Mucosa of descending colon (tissue), 3 donors: ENCODE results near the gene HDGFL2. TPM values are rescaled to one million over a fixed set of nuclear protein-coding genes. Genes with fewer than 3 reads are reported as not detected.

ENCODE experiments used
- ATAC-seq: fragments of 200-7000 bp; cut with Tn5 transposase; one replicate; pipeline ENCODE4 v1.9.1; 2020; ENCODE audit warnings: mild to moderate bottlenecking, moderate library complexity
- DNase-seq, 3 donors: peaks; one replicate each; pipeline ENCODE4 v3.0.0-alpha.2; 2020
- H3K36me3 ChIP-seq: fragments of 200-600 bp; one replicate; pipeline ENCODE4 v1.8.0; 2021; ENCODE audit warnings: low read depth, mild to moderate bottlenecking
- H3K4me1 ChIP-seq: fragments of 200-600 bp; one replicate; pipeline ENCODE4 v1.8.0; 2021; ENCODE audit warnings: low read depth, mild to moderate bottlenecking
- H3K4me3 ChIP-seq: fragments of 200-600 bp; one replicate; pipeline ENCODE4 v1.8.0; 2021; ENCODE audit warnings: mild to moderate bottlenecking
- H3K9me3 ChIP-seq: fragments of 200-600 bp; one replicate; pipeline ENCODE4 v1.8.0; 2021; ENCODE audit warnings: mild to moderate bottlenecking
- intact Hi-C, 2 donors: fragments of 100-400 bp; cut with DNase I in 1 of 2; cut with micrococcal nuclease in 1 of 2; formaldehyde crosslinking; loops; one replicate each; pipeline versions ENCODE4 v1.11.0 to v1.11.1; 2022; cut with DNase I, micrococcal nuclease
- total RNA-seq, 3 donors: library from RNA; stranded (reverse); fragmentation: NEBNext Ultra II Directional in 2 of 3; extraction: Animal tissue kit (Norgen Biotek cat#: 25700) in 2 of 3; gene quantifications; one replicate each; pipeline versions ENCODE4 v1.2.1 to v1.2.4, GENCODE V29; 2021 to 2023
- TF ChIP-seq, protein P1 (sequence below): fragments of 200-600 bp; IDR thresholded peaks from one replicate; pipeline ENCODE4 v1.8.0; 2022; ENCODE audit warnings: antibody characterized with exemption, mild to moderate bottlenecking
- donor health status: DM: no; HTN: no; CAD: no; lungs with moderate emphysema.
- donor health status: DM: no; HTN: no; CAD: no.
- donor health status: DM: no; HTN: yes; CAD: no.

Gene HDGFL2
- total RNA-seq, 3 donors from 2014 or later = 35.6 to 49.2 (median 39.0) TPM

GRCh38 chr19:4446704-4447200 lies 25.3 kb upstream of the HDGFL2 start:
- peaks cover 8% of the 10 kb centered on the region for H3K36me3 ChIP-seq
- no peak for ATAC-seq
- intact Hi-C loops = no loop called here
- TF ChIP-seq, protein P1, sequence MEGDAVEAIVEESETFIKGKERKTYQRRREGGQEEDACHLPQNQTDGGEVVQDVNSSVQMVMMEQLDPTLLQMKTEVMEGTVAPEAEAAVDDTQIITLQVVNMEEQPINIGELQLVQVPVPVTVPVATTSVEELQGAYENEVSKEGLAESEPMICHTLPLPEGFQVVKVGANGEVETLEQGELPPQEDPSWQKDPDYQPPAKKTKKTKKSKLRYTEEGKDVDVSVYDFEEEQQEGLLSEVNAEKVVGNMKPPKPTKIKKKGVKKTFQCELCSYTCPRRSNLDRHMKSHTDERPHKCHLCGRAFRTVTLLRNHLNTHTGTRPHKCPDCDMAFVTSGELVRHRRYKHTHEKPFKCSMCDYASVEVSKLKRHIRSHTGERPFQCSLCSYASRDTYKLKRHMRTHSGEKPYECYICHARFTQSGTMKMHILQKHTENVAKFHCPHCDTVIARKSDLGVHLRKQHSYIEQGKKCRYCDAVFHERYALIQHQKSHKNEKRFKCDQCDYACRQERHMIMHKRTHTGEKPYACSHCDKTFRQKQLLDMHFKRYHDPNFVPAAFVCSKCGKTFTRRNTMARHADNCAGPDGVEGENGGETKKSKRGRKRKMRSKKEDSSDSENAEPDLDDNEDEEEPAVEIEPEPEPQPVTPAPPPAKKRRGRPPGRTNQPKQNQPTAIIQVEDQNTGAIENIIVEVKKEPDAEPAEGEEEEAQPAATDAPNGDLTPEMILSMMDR = no peak
- no peak overlapping the region for H3K4me3 ChIP-seq
- no peak for DNase-seq
- H3K9me3 ChIP-seq = no peaks in the 10 kb centered on the region
- H3K4me1 ChIP-seq = no peaks in the 10 kb centered on the region

DNA sequence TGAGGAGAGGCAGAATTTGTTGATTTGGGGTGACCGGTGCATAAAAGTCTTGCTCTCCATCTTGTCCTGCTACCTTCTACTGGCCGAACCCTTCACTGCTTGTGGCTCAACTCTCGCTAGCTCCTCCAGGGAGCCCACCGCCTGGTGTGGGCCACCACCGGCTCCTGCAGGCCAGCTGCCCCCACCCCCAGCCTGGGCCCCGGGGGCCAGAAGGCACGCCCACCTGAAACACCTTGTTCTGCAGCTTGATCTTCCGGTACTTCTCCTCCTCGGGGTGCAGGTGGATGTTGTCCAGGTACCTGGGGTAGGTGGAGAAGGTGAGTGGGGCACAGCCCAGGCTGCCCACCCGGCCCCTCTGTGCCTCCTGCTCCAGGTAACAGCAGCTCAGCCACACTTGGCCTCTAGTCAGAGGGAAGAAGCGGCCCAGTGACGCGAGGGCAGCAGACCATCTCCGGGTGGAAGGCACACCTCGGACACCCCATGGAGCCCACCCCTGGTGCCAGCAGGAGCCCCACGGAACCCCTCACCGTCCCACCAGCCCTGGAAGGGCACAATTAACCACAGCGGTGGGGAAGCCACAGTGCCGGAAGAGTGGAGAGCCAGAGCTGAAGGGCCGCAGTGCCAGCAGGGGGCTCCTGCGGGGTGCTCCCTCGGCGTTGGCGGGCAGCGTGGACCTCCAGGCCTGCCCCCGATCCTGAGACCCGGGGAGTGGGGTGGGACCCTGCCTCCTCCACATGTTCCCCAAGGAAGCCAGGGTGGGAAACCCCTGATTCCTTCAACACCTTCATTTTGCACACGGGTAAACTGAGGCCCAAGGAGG lies 24.6 kb upstream of the HDGFL2 start:
- Histone ChIP-seq H3K4me3 (no peak overlapping the region), H3K9me3 (no peaks in the 10 kb centered on the region), H3K4me1 (no peaks in the 10 kb centered on the region), H3K36me3 (peaks cover 11% of the 10 kb centered on the region)
- ATAC-seq (no peak), DNase-seq (no peak)
- intact Hi-C loops = no loop called here
- TF ChIP-seq, protein P1 = no peak

DNA sequence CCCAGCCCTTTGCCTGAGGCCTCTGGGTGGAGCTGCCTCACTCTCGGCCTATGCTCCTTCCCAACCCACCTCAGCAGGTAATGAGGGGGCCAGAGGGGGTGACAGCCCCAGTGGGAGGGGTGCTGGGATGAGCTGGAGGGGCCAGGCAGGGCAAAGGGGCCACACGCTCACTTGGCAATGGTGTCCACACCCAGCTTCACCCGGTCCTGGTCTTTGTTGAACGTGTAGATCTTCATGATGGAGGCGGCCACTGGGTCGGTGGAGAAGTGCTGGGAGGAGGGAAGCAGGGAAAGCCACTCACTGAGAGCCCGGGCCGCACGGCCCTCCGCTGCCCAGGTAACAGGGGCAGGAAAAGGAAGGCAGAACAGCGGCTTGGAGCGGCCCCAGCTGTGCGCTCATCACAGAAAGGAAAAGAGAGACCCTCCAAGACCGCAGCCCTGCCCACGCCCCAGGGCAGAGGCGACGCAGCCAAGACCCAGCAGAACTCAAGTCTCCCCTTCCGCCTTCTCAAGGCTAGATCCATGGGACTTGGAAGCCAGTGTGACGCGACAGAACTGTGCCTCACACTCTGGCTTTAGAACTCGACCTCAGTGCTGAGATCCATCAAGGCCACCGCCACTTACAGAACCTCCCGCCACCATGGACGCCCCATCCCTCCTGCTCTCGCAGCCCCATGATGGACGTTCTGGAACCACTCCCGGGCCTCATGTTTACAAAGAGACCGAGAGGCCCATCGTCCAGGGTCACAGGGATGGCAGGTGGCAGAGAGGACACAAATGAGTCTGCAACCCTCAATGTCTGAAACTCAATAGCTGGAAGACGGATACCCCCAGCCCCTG lies 23.7 kb upstream of the HDGFL2 start:
- intact Hi-C loops = no loop called here
- no peak for ATAC-seq

GRCh38 chr19:4449022-4449638 lies 23.0 kb upstream of the HDGFL2 start:
- DNase-seq (no peak), ATAC-seq (peak; percentile 4)
- no peaks in the 10 kb centered on the region for H3K9me3 ChIP-seq
- TF ChIP-seq, protein P1 = no peak
- intact Hi-C loops = no loop called here
- H3K4me1 ChIP-seq = no peaks in the 10 kb centered on the region
- peaks cover 14% of the 10 kb centered on the region for H3K36me3 ChIP-seq
- H3K4me3 ChIP-seq = no peak overlapping the region

More for the DNA sequence above, 23.7 kb upstream of the HDGFL2 start:
- TF ChIP-seq, protein P1 = no peak
- Histone ChIP-seq H3K36me3 (peaks cover 14% of the 10 kb centered on the region), H3K4me3 (no peak overlapping the region), H3K9me3 (no peaks in the 10 kb centered on the region), H3K4me1 (no peaks in the 10 kb centered on the region)
- no peak for DNase-seq

DNA sequence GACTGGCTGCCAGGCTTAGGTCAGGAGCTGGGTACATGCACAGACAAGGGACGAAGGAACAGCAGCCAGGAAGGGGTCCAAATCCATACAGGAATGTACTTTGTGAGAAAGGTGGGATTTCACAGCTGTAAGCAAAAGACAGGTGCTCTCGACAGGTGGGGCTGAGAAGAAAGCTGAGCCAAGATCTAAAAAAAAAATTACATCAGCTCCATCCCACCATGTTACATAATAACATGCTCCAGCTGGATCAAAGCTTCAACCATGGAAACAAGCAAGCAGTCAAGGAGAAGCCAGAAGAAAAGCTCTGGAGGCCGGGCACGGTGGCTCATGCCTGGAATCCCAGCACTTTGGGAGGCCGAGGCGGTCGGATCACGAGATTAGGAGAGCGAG lies 22.5 kb upstream of the HDGFL2 start:
- intact Hi-C loops = no loop called here

More for the DNA sequence above, 22.5 kb upstream of the HDGFL2 start:
- Histone ChIP-seq H3K4me3 (no peak overlapping the region), H3K9me3 (no peaks in the 10 kb centered on the region), H3K36me3 (peaks cover 14% of the 10 kb centered on the region), H3K4me1 (no peaks in the 10 kb centered on the region)
- DNase-seq (no peak), ATAC-seq (no peak)
- TF ChIP-seq, protein P1 = no peak
